Mesendoderm (in vitro differentiated cells): ENCODE data around the gene KCNK7. TPM values are rescaled to one million over a fixed set of nuclear protein-coding genes. Genes with fewer than 3 reads are reported as not detected.
A peak's percentile ranks its signal among the peaks of the same experiment; 100 is the strongest.

ENCODE experiments used
- DNase-seq: peaks from one replicate; pipeline ENCODE4 v3.0.0; 2013
- H2AK5ac ChIP-seq: 2 replicates; pipeline ENCODE4 v1.6.1; 2013; ENCODE audit warnings: low read length, inconsistent platforms
- H2BK120ac ChIP-seq: 2 replicates; pipeline ENCODE4 v1.6.1; 2013; ENCODE audit warnings: low read depth, mild to moderate bottlenecking, low read length, moderate library complexity, mixed read lengths
- H2BK15ac ChIP-seq: replicated peaks from 2 replicates; pipeline ENCODE4 v1.6.1; 2013; ENCODE audit warnings: low read depth, mild to moderate bottlenecking, moderate library complexity
- H2BK5ac ChIP-seq: 2 replicates; pipeline ENCODE4 v1.6.1; 2013; ENCODE audit warnings: low read length, inconsistent platforms
- H3K18ac ChIP-seq: 2 replicates; pipeline ENCODE4 v1.6.1; 2013; ENCODE audit warnings: mild to moderate bottlenecking, low read length, mixed read lengths
- H3K23ac ChIP-seq: one replicate; pipeline ENCODE4 v1.6.1; 2013; ENCODE audit warnings: low read length
- H3K27ac ChIP-seq: 2 replicates; pipeline ENCODE4 v1.5.1; 2013; ENCODE audit warnings: low read depth, mild to moderate bottlenecking, inconsistent platforms, low read length, moderate library complexity
- H3K27me3 ChIP-seq: 2 replicates; pipeline ENCODE4 v1.6.1; 2013; ENCODE audit warnings: low read length, control low read depth, mild to moderate bottlenecking, inconsistent platforms; ENCODE audit not compliant: insufficient read depth, poor library complexity
- H3K36me3 ChIP-seq: 2 replicates; pipeline ENCODE4 v1.6.1; 2013; ENCODE audit warnings: low read length, inconsistent platforms; ENCODE audit not compliant: control insufficient read depth, insufficient read depth
- H3K4ac ChIP-seq: one replicate; pipeline ENCODE4 v1.6.1; 2013; ENCODE audit warnings: low read depth, mild to moderate bottlenecking, low read length, moderate library complexity
- H3K4me1 ChIP-seq: 2 replicates; pipeline ENCODE4 v1.6.1; 2013; ENCODE audit warnings: low read depth, low read length, inconsistent platforms; ENCODE audit not compliant: control insufficient read depth
- H3K4me2 ChIP-seq: 2 replicates; pipeline ENCODE4 v1.6.1; 2013; ENCODE audit warnings: low read length
- H3K4me3 ChIP-seq: 2 replicates; pipeline ENCODE4 v1.5.1; 2013; ENCODE audit warnings: mild to moderate bottlenecking, low read length
- H3K56ac ChIP-seq: one replicate; pipeline ENCODE4 v1.6.1; 2013; ENCODE audit warnings: low read length
- H3K79me1 ChIP-seq: 2 replicates; pipeline ENCODE4 v1.6.1; 2013; ENCODE audit warnings: low read length, inconsistent platforms
- H3K79me2 ChIP-seq: 2 replicates; pipeline ENCODE4 v1.6.1; 2013; ENCODE audit warnings: mild to moderate bottlenecking, low read length; ENCODE audit not compliant: control insufficient read depth, insufficient read depth
- H3K9ac ChIP-seq: 2 replicates; pipeline ENCODE4 v1.6.1; 2013; ENCODE audit warnings: low read length, inconsistent platforms
- H4K5ac ChIP-seq: one replicate; pipeline ENCODE4 v1.6.1; 2013; ENCODE audit warnings: low read length
- H4K8ac ChIP-seq: one replicate; pipeline ENCODE4 v1.6.1; 2013; ENCODE audit warnings: low read depth, mild to moderate bottlenecking, control low read depth, low read length, moderate library complexity
- WGBS: extraction: QIAGEN DNeasy Blood & Tissue Kit; methylation state at CpG from one replicate; pipeline ENCODE4 v1.1.7; 2013; ENCODE audit warnings: low lambda C conversion rate, missing lambda C conversion rate; ENCODE audit not compliant: insufficient coverage; ENCODE audit errors: extremely low coverage; 5-methylcytosine and 5-hydroxymethylcytosine counted together
- polyA plus RNA-seq, 2 experiments: library from polyadenylated mRNA; stranded (reverse); fragments of 200-250 nt; gene quantifications; one replicate each; pipeline ENCODE4 v1.2.3, GENCODE V29; 2013

Gene KCNK7, protein sequence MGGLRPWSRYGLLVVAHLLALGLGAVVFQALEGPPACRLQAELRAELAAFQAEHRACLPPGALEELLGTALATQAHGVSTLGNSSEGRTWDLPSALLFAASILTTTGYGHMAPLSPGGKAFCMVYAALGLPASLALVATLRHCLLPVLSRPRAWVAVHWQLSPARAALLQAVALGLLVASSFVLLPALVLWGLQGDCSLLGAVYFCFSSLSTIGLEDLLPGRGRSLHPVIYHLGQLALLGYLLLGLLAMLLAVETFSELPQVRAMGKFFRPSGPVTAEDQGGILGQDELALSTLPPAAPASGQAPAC
- not detected for polyA plus RNA-seq (2013, experiment 1 of 2)
- 0.04 TPM for polyA plus RNA-seq (2013, experiment 2 of 2)

DNA sequence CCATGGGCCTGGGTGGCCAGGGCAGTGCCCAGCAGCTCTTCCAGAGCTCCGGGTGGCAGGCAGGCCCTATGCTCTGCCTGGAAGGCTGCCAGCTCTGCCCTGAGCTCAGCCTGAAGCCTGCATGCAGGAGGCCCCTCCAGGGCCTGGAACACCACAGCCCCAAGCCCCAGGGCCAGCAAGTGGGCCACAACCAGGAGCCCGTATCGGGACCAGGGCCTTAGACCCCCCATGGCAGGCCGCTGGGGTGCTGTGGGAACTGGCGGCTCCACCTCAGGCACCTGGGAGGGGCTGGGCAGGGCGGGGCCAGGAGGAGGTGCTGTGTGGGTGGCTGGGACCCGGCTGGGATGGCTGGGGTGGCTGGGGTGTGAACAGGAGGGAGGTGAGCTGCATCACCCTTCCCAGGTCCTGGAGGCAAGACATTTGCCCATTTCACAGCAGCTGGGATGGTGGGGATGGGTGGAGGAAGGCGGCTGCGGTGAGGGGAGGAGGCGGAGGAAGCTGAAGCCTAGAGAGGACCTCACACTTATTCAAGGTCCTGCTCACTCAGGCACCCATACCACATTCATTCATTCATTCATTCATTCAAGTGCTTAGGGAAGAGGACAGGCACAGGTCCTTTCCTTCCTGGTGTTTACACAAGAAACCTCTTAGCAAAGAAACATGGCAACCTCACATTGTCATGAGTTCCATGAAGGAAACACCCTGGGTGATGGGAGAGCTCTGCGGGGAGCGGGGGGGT is at the start of gene KCNK7:
KCNK7 (minus strand) TSS at position 258 of the 739 bp plus-strand sequence; CDS start at position 230, 28 bp downstream.
- H3K4ac ChIP-seq: no peak within 1 kb of the TSS
- no peak within 1 kb of the TSS for H3K4me2 ChIP-seq
- H3K23ac ChIP-seq: no peak within 1 kb of the TSS
- no peak within 1 kb of the TSS for H4K8ac ChIP-seq
- H3K4me3 ChIP-seq: no peak within 1 kb of the TSS
- H3K9ac ChIP-seq: no peak within 1 kb of the TSS
- H3K27ac ChIP-seq: no peak within 1 kb of the TSS
- no peak within 1 kb of the TSS for H2AK5ac ChIP-seq
- no peak within 1 kb of the TSS for H4K5ac ChIP-seq
- H3K79me2 ChIP-seq: no peaks in the 10 kb centered on the region
- H3K18ac ChIP-seq: no peak within 1 kb of the TSS
- no peak within 1 kb of the TSS for H2BK5ac ChIP-seq
- no peak within 1 kb of the TSS for H2BK15ac ChIP-seq
- DNase-seq: no peak
- no peaks in the 10 kb centered on the region for H3K79me1 ChIP-seq
- no peak within 1 kb of the TSS for H2BK120ac ChIP-seq
- no CpG with 5 or more reads among the region's 12 CpGs for WGBS
- H3K36me3 ChIP-seq: no peaks in the 10 kb centered on the region
- no peak within 1 kb of the TSS for H3K56ac ChIP-seq
- H3K27me3 ChIP-seq: peaks cover 4% of the 10 kb centered on the region
- no peaks in the 10 kb centered on the region for H3K4me1 ChIP-seq

DNA sequence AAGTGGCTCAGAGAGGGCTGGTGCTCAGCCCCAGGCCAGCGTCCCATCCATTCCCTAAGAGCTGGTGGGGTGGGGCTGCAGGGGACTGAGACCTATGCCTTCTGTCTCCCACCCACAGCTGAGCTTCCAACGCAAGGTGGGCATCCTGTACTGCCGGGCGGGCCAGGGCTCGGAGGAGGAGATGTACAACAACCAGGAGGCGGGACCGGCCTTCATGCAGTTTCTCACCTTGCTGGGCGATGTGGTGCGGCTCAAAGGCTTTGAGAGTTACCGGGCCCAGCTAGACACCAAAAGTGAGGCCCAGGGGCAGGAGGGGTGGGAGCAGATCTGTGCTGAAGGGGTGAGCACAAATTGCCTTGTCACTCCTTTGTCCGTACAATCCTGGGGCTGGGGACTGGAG is 49.2 kb upstream of the KCNK7 start:
- H3K27me3 ChIP-seq: no peaks in the 10 kb centered on the region

GRCh38 chr11:65643971-65644370 is 48.4 kb upstream of the KCNK7 start:
- H4K8ac ChIP-seq: no peak overlapping the region
- H3K4me1 ChIP-seq: peaks cover 2% of the 10 kb centered on the region
- peak; percentile 57 for DNase-seq
- no peak overlapping the region for H2BK120ac ChIP-seq
- H2BK5ac ChIP-seq: no peak overlapping the region
- no peak overlapping the region for H4K5ac ChIP-seq
- no peaks in the 10 kb centered on the region for H3K27me3 ChIP-seq
- no peaks in the 10 kb centered on the region for H3K36me3 ChIP-seq
- H3K9ac ChIP-seq: no peak overlapping the region
- H2AK5ac ChIP-seq: no peak overlapping the region
- H3K4me3 ChIP-seq: no peak overlapping the region
- no peak overlapping the region for H3K4me2 ChIP-seq
- no peak overlapping the region for H3K4ac ChIP-seq
- WGBS: no CpG with 5 or more reads among the region's 6 CpGs
- H3K27ac ChIP-seq: no peak overlapping the region
- no peak overlapping the region for H3K23ac ChIP-seq
- H3K79me2 ChIP-seq: no peaks in the 10 kb centered on the region
- no peaks in the 10 kb centered on the region for H3K79me1 ChIP-seq
- no peak overlapping the region for H2BK15ac ChIP-seq
- no peak overlapping the region for H3K56ac ChIP-seq
- H3K18ac ChIP-seq: no peak overlapping the region

More for the DNA sequence above, 49.2 kb upstream of the KCNK7 start:
- no peak overlapping the region for H3K4me3 ChIP-seq
- H2BK15ac ChIP-seq: no peak overlapping the region
- H3K4me2 ChIP-seq: no peak overlapping the region
- no peak overlapping the region for H3K56ac ChIP-seq
- no peak overlapping the region for H4K8ac ChIP-seq
- H3K18ac ChIP-seq: no peak overlapping the region
- no CpG with 5 or more reads among the region's 11 CpGs for WGBS
- no peak overlapping the region for H3K23ac ChIP-seq
- no peaks in the 10 kb centered on the region for H3K36me3 ChIP-seq
- no peak overlapping the region for H2BK120ac ChIP-seq
- H4K5ac ChIP-seq: no peak overlapping the region
- DNase-seq: no peak
- H2BK5ac ChIP-seq: no peak overlapping the region
- no peaks in the 10 kb centered on the region for H3K79me1 ChIP-seq
- no peak overlapping the region for H3K27ac ChIP-seq
- H3K4ac ChIP-seq: no peak overlapping the region
- no peak overlapping the region for H3K9ac ChIP-seq
- H2AK5ac ChIP-seq: no peak overlapping the region
- H3K79me2 ChIP-seq: no peaks in the 10 kb centered on the region
- H3K4me1 ChIP-seq: peaks cover 2% of the 10 kb centered on the region

DNA sequence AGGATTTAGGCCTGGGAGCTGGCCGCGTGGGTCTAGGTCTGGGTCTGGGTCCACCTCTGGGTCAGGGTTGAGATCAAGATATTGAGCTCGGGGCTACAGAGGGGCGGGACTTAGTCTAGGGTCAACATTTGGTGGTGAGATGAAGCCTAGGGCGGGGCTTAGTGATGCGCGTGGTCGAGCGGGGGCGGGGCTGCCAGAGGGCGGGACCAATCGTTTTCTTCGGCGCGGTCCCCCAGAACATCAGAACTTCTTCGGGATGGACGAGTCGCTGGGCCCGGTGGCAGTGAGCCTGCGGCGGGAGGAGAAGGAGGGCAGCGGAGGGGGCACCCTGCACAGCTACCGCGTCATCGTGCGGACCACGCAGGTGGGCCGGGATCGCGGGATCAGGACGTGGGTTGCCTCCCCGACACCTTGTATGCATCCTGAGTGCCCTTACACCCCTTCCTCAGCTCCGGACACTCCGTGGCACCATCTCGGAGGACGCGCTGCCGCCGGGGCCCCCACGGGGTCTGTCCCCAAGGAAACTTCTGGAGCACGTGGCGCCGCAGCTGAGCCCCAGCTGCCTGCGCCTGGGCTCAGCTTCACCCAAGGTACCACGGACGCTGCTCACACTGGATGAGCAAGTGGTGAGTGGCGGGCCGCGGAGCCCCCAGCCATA is 46.5 kb upstream of the KCNK7 start:
- no peaks in the 10 kb centered on the region for H3K36me3 ChIP-seq

GRCh38 chr11:65641297-65642013 is 45.9 kb upstream of the KCNK7 start:
- Histone ChIP-seq H4K5ac (no peak overlapping the region), H3K79me1 (no peaks in the 10 kb centered on the region), H3K4me3 (no peak overlapping the region), H2AK5ac (no peak overlapping the region), H3K18ac (no peak overlapping the region), H3K4me2 (peak overlapping the region; percentile 46), H2BK120ac (no peak overlapping the region), H3K36me3 (peaks cover 2% of the 10 kb centered on the region), H3K4ac (no peak overlapping the region), H3K9ac (peak overlapping the region; percentile 56), H3K27me3 (no peaks in the 10 kb centered on the region), H3K79me2 (no peaks in the 10 kb centered on the region), H2BK15ac (no peak overlapping the region), H3K4me1 (peaks cover 5% of the 10 kb centered on the region), H3K23ac (no peak overlapping the region), H3K56ac (peak overlapping the region; percentile 76), H2BK5ac (no peak overlapping the region), H4K8ac (no peak overlapping the region), H3K27ac (no peak overlapping the region)
- no CpG with 5 or more reads among the region's 16 CpGs for WGBS
- DNase-seq: no peak

More for the DNA sequence above, 46.5 kb upstream of the KCNK7 start:
- H4K5ac ChIP-seq: no peak overlapping the region
- H4K8ac ChIP-seq: no peak overlapping the region
- peak overlapping the region; percentile 93 for H3K4me2 ChIP-seq
- no peaks in the 10 kb centered on the region for H3K79me2 ChIP-seq
- no peak overlapping the region for H3K23ac ChIP-seq
- peak overlapping the region; percentile 79 for H3K56ac ChIP-seq
- peak overlapping the region; percentile 51 for H3K4me3 ChIP-seq
- no peak overlapping the region for H3K4ac ChIP-seq
- peak; percentile 66 for DNase-seq
- peaks cover 5% of the 10 kb centered on the region for H3K4me1 ChIP-seq
- no peak overlapping the region for H2BK15ac ChIP-seq
- H3K18ac ChIP-seq: no peak overlapping the region
- no peaks in the 10 kb centered on the region for H3K27me3 ChIP-seq
- no peak overlapping the region for H2BK120ac ChIP-seq
- H3K9ac ChIP-seq: peak overlapping the region; percentile 72
- WGBS: no CpG with 5 or more reads among the region's 49 CpGs
- no peak overlapping the region for H2AK5ac ChIP-seq
- no peak overlapping the region for H3K27ac ChIP-seq
- no peaks in the 10 kb centered on the region for H3K79me1 ChIP-seq
- H2BK5ac ChIP-seq: no peak overlapping the region
